H1 (cell line): Measurements from ENCODE around the gene SPTB. TPM values are rescaled to one million over a fixed set of nuclear protein-coding genes. Genes with fewer than 3 reads are reported as not detected.

Experiments used
- CTCF ChIA-PET: fragments of 300-600 bp; sonication (Branson Sonifier 250); formaldehyde crosslinking; loops from one replicate; lab custom pipeline; 2021; ENCODE audit not compliant: partially characterized antibody; lab: Charles Lee
- POLR2A ChIA-PET: fragments of 300-600 bp; sonication (Branson Sonifier 250); formaldehyde crosslinking; loops from one replicate; lab custom pipeline; 2021; ENCODE audit warnings: inconsistent platforms; ENCODE audit not compliant: partially characterized antibody; lab: Charles Lee
- DNase-seq, 2 experiments: peaks; one replicate each; pipeline versions ENCODE4 v3.0.0 to v3.0.0-alpha.2; 2010 to 2022; ENCODE audit warnings: low spot score in 2 of 2, low read depth in 1 of 2, mixed read lengths in 1 of 2
- FAIRE-seq: peaks from 2 replicates; lab custom pipeline; 2011; peaks lifted over from hg19 to GRCh38; lab: Jason Lieb, UNC
- H2AFZ ChIP-seq: 2 replicates; pipeline ENCODE4 v1.8.1; 2012; ENCODE audit warnings: low read length, inconsistent platforms
- H2AK5ac ChIP-seq: 2 replicates; pipeline ENCODE4 v1.6.1; 2013; ENCODE audit warnings: low read depth, low read length
- H2BK120ac ChIP-seq: replicated peaks from 2 replicates; pipeline ENCODE3; 2013; ENCODE audit warnings: low read depth, low read length, inconsistent platforms
- H2BK12ac ChIP-seq: 2 replicates; pipeline ENCODE4 v1.6.1; 2013; ENCODE audit warnings: low read depth, low read length
- H2BK15ac ChIP-seq: 2 replicates; pipeline ENCODE4 v1.6.1; 2013; ENCODE audit warnings: low read length
- H2BK20ac ChIP-seq: 2 replicates; pipeline ENCODE4 v1.6.1; 2013; ENCODE audit warnings: low read length
- H2BK5ac ChIP-seq: 2 replicates; pipeline ENCODE4 v1.6.1; 2013; ENCODE audit warnings: low read depth, low read length
- H3K14ac ChIP-seq: 2 replicates; pipeline ENCODE4 v1.6.1; 2013; ENCODE audit warnings: inconsistent platforms; ENCODE audit not compliant: insufficient read length
- H3K18ac ChIP-seq: 2 replicates; pipeline ENCODE4 v1.6.1; 2013; ENCODE audit warnings: low read length; ENCODE audit errors: extremely low read depth
- H3K23ac ChIP-seq: 2 replicates; pipeline ENCODE4 v1.6.1; 2013; ENCODE audit warnings: inconsistent platforms; ENCODE audit not compliant: insufficient read length
- H3K23me2 ChIP-seq: 2 replicates; pipeline ENCODE4 v1.6.1; 2013; ENCODE audit warnings: low read depth, low read length
- H3K27ac ChIP-seq: 2 replicates; pipeline ENCODE4 v1.6.1; 2011; ENCODE audit warnings: low read depth, low read length, inconsistent platforms
- H3K27me3 ChIP-seq, 4 experiments: replicated peaks in 1 of 4; 1 replicate in 1 of 4; 2 replicates in 3 of 4; pipeline versions ENCODE4 v1.6.1 to v1.8.1; 2011 to 2013; ENCODE audit warnings: low read length in 3 of 4, mild to moderate bottlenecking in 3 of 4, inconsistent platforms in 2 of 4, mixed read lengths in 2 of 4, moderate library complexity in 1 of 4; ENCODE audit not compliant: control insufficient read depth in 3 of 4, insufficient read depth in 3 of 4; ENCODE audit errors: extremely low read depth in 1 of 4
- H3K36me3 ChIP-seq, 4 experiments: 2 replicates each; pipeline versions ENCODE4 v1.6.1 to v1.8.1; 2011 to 2013; ENCODE audit warnings: mild to moderate bottlenecking in 4 of 4, low read length in 3 of 4, moderate library complexity in 2 of 4, control low read depth in 1 of 4, inconsistent platforms in 1 of 4; ENCODE audit not compliant: insufficient read depth in 4 of 4, control insufficient read depth in 2 of 4
- H3K4ac ChIP-seq: replicated peaks from 2 replicates; pipeline ENCODE3; 2013; ENCODE audit warnings: low read length, low read depth, mixed read lengths, inconsistent platforms; ENCODE audit not compliant: insufficient read length
- H3K4me1 ChIP-seq, 4 experiments: replicated peaks in 1 of 4; 1 replicate in 1 of 4; 2 replicates in 3 of 4; pipeline versions ENCODE4 v1.6.1 to v1.8.1; 2011 to 2013; ENCODE audit warnings: low read length in 3 of 4, inconsistent platforms in 2 of 4, mixed read lengths in 1 of 4; ENCODE audit not compliant: insufficient read depth in 4 of 4, control insufficient read depth in 3 of 4
- H3K4me2 ChIP-seq, 2 experiments: 2 replicates each; pipeline versions ENCODE4 v1.6.1 to v1.8.1; 2011 to 2013; ENCODE audit warnings: low read depth in 2 of 2, low read length in 2 of 2, control low read depth in 1 of 2, inconsistent platforms in 1 of 2, mild to moderate bottlenecking in 1 of 2; ENCODE audit not compliant: insufficient read depth in 1 of 2
- H3K4me3 ChIP-seq, 4 experiments: fragments of 200-600, 300-600 bp in 1 of 4; sonication (generic), shearing (Covaris generic), sonication (Bioruptor Twin) in 1 of 4; 2 replicates each; pipeline versions ENCODE4 v1.5.1 to v1.8.1; 2011 to 2016; ENCODE audit warnings: low read length in 4 of 4, low read depth in 3 of 4, control low read depth in 2 of 4, inconsistent platforms in 2 of 4, mild to moderate bottlenecking in 2 of 4, mixed read lengths in 1 of 4, moderate library complexity in 1 of 4; ENCODE audit not compliant: insufficient read depth in 2 of 4; ENCODE audit errors: extremely low read depth in 1 of 4
- H3K56ac ChIP-seq: replicated peaks from 2 replicates; pipeline ENCODE3; 2013; ENCODE audit warnings: low read depth, mild to moderate bottlenecking, mixed read lengths, low read length, inconsistent platforms; ENCODE audit not compliant: insufficient read length
- H3K79me1 ChIP-seq: 2 replicates; pipeline ENCODE4 v1.6.1; 2013; ENCODE audit warnings: low read depth, low read length, control low read depth
- H3K79me2 ChIP-seq, 2 experiments: 2 replicates each; pipeline versions ENCODE4 v1.6.1 to v1.8.1; 2012 to 2013; ENCODE audit warnings: low read length in 2 of 2, mild to moderate bottlenecking in 2 of 2, inconsistent platforms in 1 of 2; ENCODE audit not compliant: insufficient read depth in 2 of 2, control insufficient read depth in 1 of 2
- H3K9ac ChIP-seq, 4 experiments: replicated peaks in 1 of 4; 1 replicate in 1 of 4; 2 replicates in 3 of 4; pipeline versions ENCODE4 v1.6.1 to v1.8.1; 2011 to 2013; ENCODE audit warnings: low read depth in 3 of 4, low read length in 3 of 4, control low read depth in 2 of 4, mild to moderate bottlenecking in 2 of 4, moderate library complexity in 2 of 4, inconsistent platforms in 1 of 4; ENCODE audit errors: extremely low read depth in 1 of 4
- H3K9me3 ChIP-seq, 2 experiments: 2 replicates each; pipeline versions ENCODE4 v1.6.1 to v1.8.1; 2012 to 2013; ENCODE audit warnings: mild to moderate bottlenecking in 2 of 2, moderate library complexity in 2 of 2, control low read depth in 1 of 2, inconsistent platforms in 1 of 2, low read depth in 1 of 2, low read length in 1 of 2, mixed read lengths in 1 of 2; ENCODE audit not compliant: insufficient read depth in 2 of 2
- H4K20me1 ChIP-seq, 2 experiments: replicated peaks in 1 of 2; 2 replicates each; pipeline versions ENCODE3 to v1.8.1; 2011 to 2013; ENCODE audit warnings: inconsistent platforms in 2 of 2, low read length in 2 of 2, mild to moderate bottlenecking in 1 of 2; ENCODE audit not compliant: insufficient read depth in 2 of 2, control insufficient read depth in 1 of 2
- H4K5ac ChIP-seq: 2 replicates; pipeline ENCODE4 v1.6.1; 2013; ENCODE audit warnings: low read length, low read depth, mixed read lengths, inconsistent platforms; ENCODE audit not compliant: insufficient read length
- H4K8ac ChIP-seq: 2 replicates; pipeline ENCODE4 v1.8.0; 2013; ENCODE audit warnings: mild to moderate bottlenecking, moderate library complexity, low read length, inconsistent platforms; ENCODE audit not compliant: insufficient read depth; ENCODE audit errors: extremely low read depth
- H4K91ac ChIP-seq: replicated peaks from 2 replicates; pipeline ENCODE3; 2013; ENCODE audit warnings: low read length, mixed read lengths, inconsistent platforms; ENCODE audit not compliant: insufficient read length
- CEBPB ChIP-seq: IDR thresholded peaks from 2 replicates; pipeline ENCODE4 v1.6.1; 2012; ENCODE audit warnings: low read depth, low read length
- CHD2 ChIP-seq: IDR thresholded peaks from 2 replicates; pipeline ENCODE4 v1.6.1; 2012; ENCODE audit warnings: low read length, improper control_type of control experiment
- CREB1 ChIP-seq: IDR thresholded peaks from 2 replicates; pipeline ENCODE4 v1.6.1; 2012; ENCODE audit warnings: inconsistent platforms
- FOSL1 ChIP-seq: IDR thresholded peaks from 2 replicates; pipeline ENCODE4 v1.6.1; 2011; ENCODE audit warnings: mild to moderate bottlenecking, low read depth, low read length, moderate library complexity; ENCODE audit not compliant: insufficient read depth
- HDAC6 ChIP-seq: IDR thresholded peaks from one replicate; pipeline ENCODE4 v1.7.1; 2012; ENCODE audit warnings: low read depth, mild to moderate bottlenecking, inconsistent platforms, low read length, moderate library complexity
- MAFK ChIP-seq: IDR thresholded peaks from 2 replicates; pipeline ENCODE4 v1.6.1; 2012; ENCODE audit warnings: low read depth, mild to moderate bottlenecking, improper control_type of control experiment, low read length
- RAD21 ChIP-seq, 2 experiments: IDR thresholded peaks in 1 of 2; conservative IDR thresholded peaks in 1 of 2; 2 replicates each; pipeline ENCODE4 v1.6.1; 2011; ENCODE audit warnings: low read depth in 2 of 2, low read length in 2 of 2, improper control_type of control experiment in 1 of 2, inconsistent platforms in 1 of 2, mild to moderate bottlenecking in 1 of 2, moderate library complexity in 1 of 2
- SIN3A ChIP-seq, 2 experiments: IDR thresholded peaks in 1 of 2; conservative IDR thresholded peaks in 1 of 2; 2 replicates each; pipeline ENCODE4 v1.6.1; 2011 to 2012; ENCODE audit warnings: low read length in 2 of 2, improper control_type of control experiment in 1 of 2, low read depth in 1 of 2, mild to moderate bottlenecking in 1 of 2
- SRF ChIP-seq: IDR thresholded peaks from 2 replicates; pipeline ENCODE4 v1.6.1; 2011; ENCODE audit warnings: mild to moderate bottlenecking, low read depth, low read length, moderate library complexity
- WGBS, 2 experiments: shearing (Covaris generic) in 1 of 2; methylation state at CpG; one replicate each; pipeline versions ENCODE4 v1.1.6 to v1.1.7; 2013 to 2015; ENCODE audit warnings: low lambda C conversion rate in 2 of 2, mixed read lengths in 2 of 2, inconsistent platforms in 1 of 2, low coverage in 1 of 2, missing lambda C conversion rate in 1 of 2; ENCODE audit not compliant: insufficient replicate concordance in 2 of 2, insufficient coverage in 1 of 2, insufficient read length in 1 of 2; ENCODE audit errors: extremely low coverage in 1 of 2, missing lambda C conversion rate in 1 of 2; 5-methylcytosine and 5-hydroxymethylcytosine counted together
- polyA plus RNA-seq, 7 experiments: library from polyadenylated mRNA; depleted of rRNA in 3 of 7; stranded (reverse) in 5 of 7; unstranded in 2 of 7; fragments of >200 nt in 5 of 7; fragments of 200-250 nt in 2 of 7; gene quantifications; 1 replicate in 5 of 7; 2 replicates in 1 of 7; 4 replicates in 1 of 7; pipeline versions ENCODE4 v1.2.1 to v1.2.3, GENCODE V29; 2011 to 2013; ENCODE audit warnings: missing spikeins in 2 of 7, mixed read lengths in 2 of 7
- total RNA-seq: library from RNA; stranded (reverse); fragmentation: NEBNext Ultra II Directional; extraction: Animal tissue kit (Norgen Biotek cat#: 25700); gene quantifications from 2 replicates; pipeline ENCODE4 v1.2.1, GENCODE V29; 2021
- TF ChIP-seq, protein P1 (sequence below): IDR thresholded peaks from 2 replicates; pipeline ENCODE4 v1.6.1; 2012; ENCODE audit warnings: inconsistent platforms

SPTB gene
- total and polyA plus RNA-seq, 2 of the 8 experiments (the other 6 are each of a cell fraction or from before 2014, with no cell fraction given) = 0.30 to 2.4 TPM

GRCh38 chr14:64841772-64842750 is 37.6 kb downstream of the SPTB start:
- Histone ChIP-seq H3K23me2 (no peaks in the 10 kb centered on the region), H4K20me1 (no peaks in the 10 kb centered on the region), H3K4me3 (no peak overlapping the region), H4K8ac (no peak overlapping the region), H2BK15ac (no peak overlapping the region; the same call in 1 of the 2 replicates), H3K4me2 (no peak overlapping the region), H4K5ac (no peak overlapping the region), H3K4ac (no peak overlapping the region), H2BK12ac (no peak overlapping the region; the same call in 1 of the 2 replicates), H3K27me3 (no peaks in the 10 kb centered on the region), H4K91ac (no peak overlapping the region), H2BK20ac (no peak overlapping the region), H3K18ac (no peak overlapping the region), H3K27ac (no peak overlapping the region), H2AFZ (no peak overlapping the region), H3K36me3 (no peaks in the 10 kb centered on the region), H3K4me1 (peaks cover 3 to 15% (median 6%) of the 10 kb centered on the region in 4 experiments; a peak in 3 of 7 replicates), H2BK5ac (no peak overlapping the region), H3K56ac (no peak overlapping the region), H3K79me1 (no peaks in the 10 kb centered on the region), H2BK120ac (no peak overlapping the region), H2AK5ac (no peak overlapping the region), H3K9ac (no peak overlapping the region), H3K9me3 (no peaks in the 10 kb centered on the region), H3K79me2 (no peaks in the 10 kb centered on the region), H3K23ac (no peak overlapping the region), H3K14ac (no peak overlapping the region)
- ChIA-PET POLR2A (interaction anchor here (0.6 kb wide), 1 partner anchor 95 kb away, joined by 3 read pairs; no protein-coding TSS in a partner anchor), CTCF (interaction anchor here (0.9 to 4.9 kb wide), 24 partner anchors 12 to 538 kb away, joined by 3 to 50 read pairs (median 5); no protein-coding TSS in a partner anchor)
- no peak for DNase-seq
- 81% methylated on average over 18 of the region's 18 CpGs; no CpG with 5 or more reads in 1 of the 2 experiments for WGBS, 2 experiments
- FAIRE-seq = no peak
- TF ChIP-seq SIN3A (conservative IDR thresholded peaks at IDR 0.05 in 1 of 2, IDR thresholded peaks at IDR 0.05 in 1 of 2; ENCODE audit: low read depth in 1 of 2, low read length in 2 of 2) (no peak), CEBPB (no peak), CHD2 (no peak), MAFK (no peak), RAD21 (IDR thresholded peaks at IDR 0.05 in 1 of 2, conservative IDR thresholded peaks at IDR 0.05 in 1 of 2; ENCODE audit: low read depth in 2 of 2, low read length in 2 of 2) (no peak), CREB1 (no peak), HDAC6 (no peak), SRF (no peak), FOSL1 (no peak)
- TF ChIP-seq, protein P1, sequence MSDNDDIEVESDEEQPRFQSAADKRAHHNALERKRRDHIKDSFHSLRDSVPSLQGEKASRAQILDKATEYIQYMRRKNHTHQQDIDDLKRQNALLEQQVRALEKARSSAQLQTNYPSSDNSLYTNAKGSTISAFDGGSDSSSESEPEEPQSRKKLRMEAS = no peak
